Neural progenitor cell (in vitro differentiated cells): Measurements from ENCODE around the gene SPIN1. TPM values are rescaled to one million over a fixed set of nuclear protein-coding genes. Genes with fewer than 3 reads are reported as not detected.

ENCODE experiments used
- DNase-seq: peaks from one replicate; pipeline ENCODE4 v3.0.0-alpha.2; 2016; ENCODE audit warnings: low spot score
- H2AFZ ChIP-seq: fragments of 200-600 bp; sonication (generic); replicated peaks from 2 replicates; pipeline ENCODE4 v1.6.1; 2016; ENCODE audit warnings: antibody characterized with exemption
- H3F3A ChIP-seq: fragments of 200-600 bp; sonication (generic); 2 replicates; pipeline ENCODE4 v1.6.1; 2016; ENCODE audit warnings: antibody characterized with exemption, low read depth
- H3K27ac ChIP-seq: fragments of 200-600 bp; sonication (generic); 2 replicates; pipeline ENCODE4 v1.5.1; 2016; ENCODE audit warnings: mild to moderate bottlenecking
- H3K27me3 ChIP-seq: fragments of 200-600 bp; sonication (generic); 2 replicates; pipeline ENCODE4 v1.6.1; 2016; ENCODE audit warnings: mild to moderate bottlenecking, moderate library complexity
- H3K36me3 ChIP-seq: fragments of 200-600 bp; sonication (generic); 2 replicates; pipeline ENCODE4 v1.5.1; 2016
- H3K4me1 ChIP-seq: fragments of 200-600 bp; sonication (generic); 2 replicates; pipeline ENCODE4 v1.6.1; 2016; ENCODE audit warnings: mixed run types
- H3K4me2 ChIP-seq: fragments of 200-600 bp; sonication (generic); 2 replicates; pipeline ENCODE4 v1.6.1; 2016
- H3K4me3 ChIP-seq: fragments of 200-600 bp; sonication (generic); 2 replicates; pipeline ENCODE4 v1.5.1; 2016
- H3K79me2 ChIP-seq: fragments of 200-600 bp; sonication (generic); 2 replicates; pipeline ENCODE4 v1.6.1; 2016; ENCODE audit warnings: low read depth
- H3K9ac ChIP-seq: fragments of 200-600 bp; sonication (generic); 2 replicates; pipeline ENCODE4 v1.6.1; 2016
- H3K9me3 ChIP-seq: fragments of 200-600 bp; sonication (generic); 2 replicates; pipeline ENCODE4 v1.5.1; 2016; ENCODE audit warnings: low read depth
- H4K20me1 ChIP-seq: fragments of 200-600 bp; sonication (generic); 2 replicates; pipeline ENCODE4 v1.6.1; 2016; ENCODE audit warnings: low read depth
- H3K27ac Mint-ChIP-seq: 3 replicates; pipeline ENCODE4 v1.8.0; 2021; ENCODE audit warnings: mixed read lengths
- H3K27me3 Mint-ChIP-seq: 2 replicates; pipeline ENCODE4 v1.8.0; 2022; ENCODE audit warnings: low read depth, mild to moderate bottlenecking, inconsistent platforms, moderate library complexity, mixed read lengths; ENCODE audit not compliant: insufficient read depth
- H3K36me3 Mint-ChIP-seq: 3 replicates; pipeline ENCODE4 v1.8.0; 2021; ENCODE audit warnings: mixed read lengths
- H3K4me1 Mint-ChIP-seq: 3 replicates; pipeline ENCODE4 v1.8.0; 2021; ENCODE audit warnings: mixed read lengths
- H3K4me3 Mint-ChIP-seq: 3 replicates; pipeline ENCODE4 v1.8.0; 2021; ENCODE audit warnings: mild to moderate bottlenecking, moderate library complexity, mixed read lengths
- H3K9me3 Mint-ChIP-seq: 3 replicates; pipeline ENCODE4 v1.8.0; 2020; ENCODE audit warnings: mixed read lengths
- EZH2 ChIP-seq: fragments of 200-600 bp; sonication (generic); IDR thresholded peaks from 2 replicates; pipeline ENCODE4 v1.6.1; 2017; ENCODE audit warnings: antibody characterized with exemption, mild to moderate bottlenecking, moderate library complexity
- EZH2phosphoT487 ChIP-seq: fragments of 200-600 bp; sonication (generic); IDR thresholded peaks from 2 replicates; pipeline ENCODE4 v1.6.1; 2017; ENCODE audit warnings: antibody characterized with exemption
- total RNA-seq: library from RNA; depleted of rRNA; stranded (reverse); fragments of >200 nt; gene quantifications from 2 replicates; pipeline ENCODE4 v1.2.3, GENCODE V29; 2015; ENCODE audit warnings: low replicate concordance
- TF ChIP-seq, protein P1 (sequence below): fragments of 200-600 bp; sonication (generic); IDR thresholded peaks from 2 replicates; pipeline ENCODE4 v1.5.1; 2017; ENCODE audit warnings: antibody characterized with exemption, mild to moderate bottlenecking

SPIN1 gene
- total RNA-seq, 1 donor from 2014 or later, result 101 TPM

DNA sequence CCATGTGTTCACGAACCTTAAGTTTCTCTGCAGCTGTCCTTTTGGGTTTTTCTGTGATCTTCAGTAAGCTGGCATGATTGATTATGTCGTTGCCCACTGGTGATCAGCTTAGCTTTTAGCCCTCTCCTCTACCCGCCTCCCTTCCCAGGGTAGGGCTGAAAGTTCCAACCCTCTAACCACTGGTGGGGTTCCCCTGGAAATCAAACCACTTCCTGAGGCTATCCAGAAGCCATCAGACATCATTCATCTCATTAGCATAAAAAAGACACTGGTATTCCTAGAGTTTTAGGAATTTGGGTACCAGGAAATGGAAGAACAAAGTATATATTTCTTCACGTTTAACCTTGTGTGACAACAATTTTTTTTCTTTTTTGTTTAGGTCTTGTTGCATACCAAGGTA is 29.8 kb downstream of the SPIN1 start:
- no peak overlapping the region for H3K4me2 ChIP-seq
- peaks cover 100% of the 10 kb centered on the region for H3K79me2 ChIP-seq
- H3K36me3 ChIP-seq, result no peaks in the 10 kb centered on the region
- H2AFZ ChIP-seq, result no peak overlapping the region
- DNase-seq, result no peak
- peaks cover 74% of the 10 kb centered on the region for H3K9me3 Mint-ChIP-seq
- H3K27ac ChIP-seq, result no peak overlapping the region
- peaks cover 17% of the 10 kb centered on the region for H3K4me1 ChIP-seq
- H3F3A ChIP-seq, result peaks cover 14% of the 10 kb centered on the region
- TF ChIP-seq EZH2phosphoT487, result no peak
- no peak for TF ChIP-seq EZH2
- TF ChIP-seq, protein P1, sequence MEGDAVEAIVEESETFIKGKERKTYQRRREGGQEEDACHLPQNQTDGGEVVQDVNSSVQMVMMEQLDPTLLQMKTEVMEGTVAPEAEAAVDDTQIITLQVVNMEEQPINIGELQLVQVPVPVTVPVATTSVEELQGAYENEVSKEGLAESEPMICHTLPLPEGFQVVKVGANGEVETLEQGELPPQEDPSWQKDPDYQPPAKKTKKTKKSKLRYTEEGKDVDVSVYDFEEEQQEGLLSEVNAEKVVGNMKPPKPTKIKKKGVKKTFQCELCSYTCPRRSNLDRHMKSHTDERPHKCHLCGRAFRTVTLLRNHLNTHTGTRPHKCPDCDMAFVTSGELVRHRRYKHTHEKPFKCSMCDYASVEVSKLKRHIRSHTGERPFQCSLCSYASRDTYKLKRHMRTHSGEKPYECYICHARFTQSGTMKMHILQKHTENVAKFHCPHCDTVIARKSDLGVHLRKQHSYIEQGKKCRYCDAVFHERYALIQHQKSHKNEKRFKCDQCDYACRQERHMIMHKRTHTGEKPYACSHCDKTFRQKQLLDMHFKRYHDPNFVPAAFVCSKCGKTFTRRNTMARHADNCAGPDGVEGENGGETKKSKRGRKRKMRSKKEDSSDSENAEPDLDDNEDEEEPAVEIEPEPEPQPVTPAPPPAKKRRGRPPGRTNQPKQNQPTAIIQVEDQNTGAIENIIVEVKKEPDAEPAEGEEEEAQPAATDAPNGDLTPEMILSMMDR, result no peak
- no peaks in the 10 kb centered on the region for H3K4me1 Mint-ChIP-seq
- H3K36me3 Mint-ChIP-seq, result peaks cover 72% of the 10 kb centered on the region
- no peak overlapping the region for H3K27ac Mint-ChIP-seq
- no peaks in the 10 kb centered on the region for H3K27me3 Mint-ChIP-seq
- no peaks in the 10 kb centered on the region for H3K27me3 ChIP-seq
- no peak overlapping the region for H3K4me3 ChIP-seq
- H3K9me3 ChIP-seq, result no peaks in the 10 kb centered on the region
- peaks cover 67% of the 10 kb centered on the region for H4K20me1 ChIP-seq
- no peak overlapping the region for H3K4me3 Mint-ChIP-seq
- no peak overlapping the region for H3K9ac ChIP-seq

GRCh38 chr9:88418715-88419540 is 30.7 kb downstream of the SPIN1 start:
- H3K36me3 Mint-ChIP-seq, result peaks cover 75% of the 10 kb centered on the region
- no peaks in the 10 kb centered on the region for H3K27me3 Mint-ChIP-seq
- H4K20me1 ChIP-seq, result peaks cover 76% of the 10 kb centered on the region
- H3K4me3 Mint-ChIP-seq, result no peak overlapping the region
- H3K4me3 ChIP-seq, result no peak overlapping the region
- H3K9ac ChIP-seq, result no peak overlapping the region
- peaks cover 17% of the 10 kb centered on the region for H3K4me1 ChIP-seq
- peaks cover 100% of the 10 kb centered on the region for H3K79me2 ChIP-seq
- no peaks in the 10 kb centered on the region for H3K4me1 Mint-ChIP-seq
- H3K4me2 ChIP-seq, result no peak overlapping the region
- DNase-seq, result no peak
- H3K27ac Mint-ChIP-seq, result no peak overlapping the region
- H2AFZ ChIP-seq, result no peak overlapping the region
- H3K27me3 ChIP-seq, result no peaks in the 10 kb centered on the region
- TF ChIP-seq, protein P1, result no peak
- TF ChIP-seq EZH2phosphoT487 (no peak), EZH2 (no peak)
- no peak overlapping the region for H3K27ac ChIP-seq
- H3K36me3 ChIP-seq, result no peaks in the 10 kb centered on the region
- no peaks in the 10 kb centered on the region for H3K9me3 ChIP-seq
- H3F3A ChIP-seq, result peaks cover 14% of the 10 kb centered on the region
- H3K9me3 Mint-ChIP-seq, result peaks cover 73% of the 10 kb centered on the region

DNA sequence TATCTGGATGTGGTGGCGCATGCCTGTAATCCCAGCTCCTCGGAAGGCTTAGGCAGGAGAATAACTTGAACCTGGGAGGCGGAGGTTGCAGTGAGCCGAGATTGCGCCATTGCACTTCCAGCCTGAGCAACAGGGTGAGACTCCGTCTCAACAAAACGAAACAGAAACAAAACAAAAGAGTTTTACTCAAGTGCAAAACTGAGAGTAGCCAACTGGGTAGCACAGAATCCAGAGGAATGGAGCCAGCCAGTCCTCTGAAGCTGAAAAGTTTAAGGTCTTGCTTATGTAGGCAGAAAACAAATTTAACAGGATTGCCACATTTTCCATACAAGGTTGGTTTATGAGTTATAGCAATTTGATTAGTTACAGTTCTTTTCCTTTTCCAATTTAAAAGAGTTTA is 32.0 kb downstream of the SPIN1 start:
- no peaks in the 10 kb centered on the region for H3K9me3 ChIP-seq
- H3K27ac ChIP-seq, result no peak overlapping the region
- no peaks in the 10 kb centered on the region for H3K27me3 ChIP-seq
- peaks cover 64% of the 10 kb centered on the region for H3K9me3 Mint-ChIP-seq
- peaks cover 89% of the 10 kb centered on the region for H4K20me1 ChIP-seq
- H3K4me1 ChIP-seq, result peaks cover 17% of the 10 kb centered on the region
- H3K9ac ChIP-seq, result no peak overlapping the region
- no peaks in the 10 kb centered on the region for H3K36me3 ChIP-seq
- H2AFZ ChIP-seq, result no peak overlapping the region
- TF ChIP-seq, protein P1, result no peak
- no peak for TF ChIP-seq EZH2
- H3F3A ChIP-seq, result peaks cover 14% of the 10 kb centered on the region
- H3K27me3 Mint-ChIP-seq, result no peaks in the 10 kb centered on the region
- DNase-seq, result no peak
- H3K79me2 ChIP-seq, result peaks cover 100% of the 10 kb centered on the region
- H3K4me2 ChIP-seq, result no peak overlapping the region
- H3K4me1 Mint-ChIP-seq, result no peaks in the 10 kb centered on the region
- no peak overlapping the region for H3K4me3 Mint-ChIP-seq
- H3K36me3 Mint-ChIP-seq, result peaks cover 69% of the 10 kb centered on the region
- no peak overlapping the region for H3K27ac Mint-ChIP-seq
- no peak overlapping the region for H3K4me3 ChIP-seq
